Measurements from ENCODE around the gene RND3.

GRCh38 chr2:150530168-150530567 is 42.7 kb upstream of the RND3 start:
- TF ChIP-seq ATF2 (tag by site-specific recombination; IDR thresholded peaks at IDR 0.05; ENCODE audit: low read depth): no peak
- no peak for TF ChIP-seq ZNF311 (tag by site-specific recombination; IDR thresholded peaks at IDR 0.05; ENCODE audit: borderline replicate concordance)
- TF ChIP-seq KLF16 (tag by site-specific recombination; IDR thresholded peaks at IDR 0.05): no peak
- TF ChIP-seq, protein P1, sequence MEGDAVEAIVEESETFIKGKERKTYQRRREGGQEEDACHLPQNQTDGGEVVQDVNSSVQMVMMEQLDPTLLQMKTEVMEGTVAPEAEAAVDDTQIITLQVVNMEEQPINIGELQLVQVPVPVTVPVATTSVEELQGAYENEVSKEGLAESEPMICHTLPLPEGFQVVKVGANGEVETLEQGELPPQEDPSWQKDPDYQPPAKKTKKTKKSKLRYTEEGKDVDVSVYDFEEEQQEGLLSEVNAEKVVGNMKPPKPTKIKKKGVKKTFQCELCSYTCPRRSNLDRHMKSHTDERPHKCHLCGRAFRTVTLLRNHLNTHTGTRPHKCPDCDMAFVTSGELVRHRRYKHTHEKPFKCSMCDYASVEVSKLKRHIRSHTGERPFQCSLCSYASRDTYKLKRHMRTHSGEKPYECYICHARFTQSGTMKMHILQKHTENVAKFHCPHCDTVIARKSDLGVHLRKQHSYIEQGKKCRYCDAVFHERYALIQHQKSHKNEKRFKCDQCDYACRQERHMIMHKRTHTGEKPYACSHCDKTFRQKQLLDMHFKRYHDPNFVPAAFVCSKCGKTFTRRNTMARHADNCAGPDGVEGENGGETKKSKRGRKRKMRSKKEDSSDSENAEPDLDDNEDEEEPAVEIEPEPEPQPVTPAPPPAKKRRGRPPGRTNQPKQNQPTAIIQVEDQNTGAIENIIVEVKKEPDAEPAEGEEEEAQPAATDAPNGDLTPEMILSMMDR (tag by site-specific recombination; IDR thresholded peaks at IDR 0.05): no peak
- no peak for TF ChIP-seq REST (tag by site-specific recombination; IDR thresholded peaks at IDR 0.05)
- TF ChIP-seq HOXA7 (CRISPR knock-in tag; IDR thresholded peaks at IDR 0.05; ENCODE audit: borderline replicate concordance): no peak
- TF ChIP-seq ZIC2 (tag by site-specific recombination; IDR thresholded peaks at IDR 0.05): no peak
- no peak for TF ChIP-seq ZNF777 (tag by site-specific recombination; IDR thresholded peaks at IDR 0.05; ENCODE audit: borderline replicate concordance)
- TF ChIP-seq ZBTB21 (tag by site-specific recombination; IDR thresholded peaks at IDR 0.05): no peak
- TF ChIP-seq ZNF133 (tag by site-specific recombination; IDR thresholded peaks at IDR 0.05): no peak
- no peak for TF ChIP-seq ZNF658 (tag by site-specific recombination; IDR thresholded peaks at IDR 0.05)
